Stimulated activated CD8-positive, alpha-beta memory T cell treated with anti-CD3 and anti-CD28 coated beads, Interleukin-15, amount 100 ng/mL, for 1 hour (primary cell): ENCODE measurements around the gene SLC48A1.

Source experiments
- DNase-seq: peaks from one replicate; pipeline ENCODE4 v3.0.0-alpha.2; 2020; ENCODE audit warnings: low read depth

The SLC48A1 gene

GRCh38 chr12:47773062-47773857 is at the start of gene SLC48A1:
Gene SLC48A1, plus strand, starts transcription at chr12:47773238. Its CDS starts 67 bp downstream, at chr12:47773305.
- DNase-seq = peak; percentile 27

- DNase-seq = no peak
Measured at GRCh38 chr12:47725091-47725772, 47.8 kb upstream of the SLC48A1 start, which contains the start of gene ENDOU. Gene ENDOU, minus strand, starts transcription at chr12:47725490. Its CDS starts 77 bp downstream, at chr12:47725413.

- DNase-seq = no peak
Measured at GRCh38 chr12:47725893-47726292, 47.1 kb upstream of the SLC48A1 start.

- DNase-seq = no peak
Measured at GRCh38 chr12:47729233-47729632, 43.8 kb upstream of the SLC48A1 start.

- DNase-seq = no peak
Measured at GRCh38 chr12:47730341-47730744, 42.7 kb upstream of the SLC48A1 start.

GRCh38 chr12:47731723-47732122 is 41.3 kb upstream of the SLC48A1 start:
- DNase-seq = no peak

GRCh38 chr12:47732504-47732903 is 40.5 kb upstream of the SLC48A1 start:
- DNase-seq = no peak

GRCh38 chr12:47733142-47733541 is 39.9 kb upstream of the SLC48A1 start:
- no peak for DNase-seq

- DNase-seq = no peak
Measured at GRCh38 chr12:47734725-47735480, 38.1 kb upstream of the SLC48A1 start.

- DNase-seq = no peak
Measured at GRCh38 chr12:47735649-47736048, 37.4 kb upstream of the SLC48A1 start.

GRCh38 chr12:47736216-47736615 is 36.8 kb upstream of the SLC48A1 start:
- DNase-seq = no peak

GRCh38 chr12:47736877-47737676 is 36.0 kb upstream of the SLC48A1 start:
- DNase-seq = no peak

- no peak for DNase-seq
Measured at GRCh38 chr12:47737936-47738594, 35.0 kb upstream of the SLC48A1 start.

- no peak for DNase-seq
Measured at GRCh38 chr12:47739297-47739696, 33.7 kb upstream of the SLC48A1 start.

GRCh38 chr12:47739979-47740378 is 33.1 kb upstream of the SLC48A1 start:
- no peak for DNase-seq

- no peak for DNase-seq
Measured at GRCh38 chr12:47740606-47741339, 32.3 kb upstream of the SLC48A1 start.

- DNase-seq = peak; percentile 43
Measured at GRCh38 chr12:47741340-47741703, 31.7 kb upstream of the SLC48A1 start.

GRCh38 chr12:47742253-47742825 is 30.7 kb upstream of the SLC48A1 start:
- DNase-seq = peak; percentile 66

- DNase-seq = no peak
Measured at GRCh38 chr12:47743311-47743860, 29.7 kb upstream of the SLC48A1 start.
